Naive B cell (primary cell): ENCODE data around the gene NCF2. TPM values are rescaled to one million over a fixed set of nuclear protein-coding genes. Genes with fewer than 3 reads are reported as not detected.

Experiments
- ATAC-seq, 2 donors: fragments of 150-1000 bp; cut with Tn5 transposase; 2 replicates each; pipeline ENCODE4 v1.10.0; 2021; ENCODE audit warnings: low read depth in 2 of 2, mild to moderate bottlenecking in 2 of 2, moderate library complexity in 2 of 2
- DNase-seq: peaks from one replicate; pipeline ENCODE4 v3.0.0; 2022
- H3K27ac Mint-ChIP-seq, 6 donors: one replicate each; pipeline ENCODE4 v1.8.0; 2020 to 2022; ENCODE audit warnings: mild to moderate bottlenecking in 6 of 6, mixed read lengths in 6 of 6, moderate library complexity in 5 of 6, inconsistent platforms in 2 of 6
- H3K27me3 Mint-ChIP-seq, 3 donors: one replicate each; pipeline ENCODE4 v1.8.0; 2021 to 2022; ENCODE audit warnings: mixed read lengths in 3 of 3, mild to moderate bottlenecking in 1 of 3
- H3K36me3 Mint-ChIP-seq, 2 donors: one replicate each; pipeline ENCODE4 v1.8.0; 2020 to 2022; ENCODE audit warnings: mixed read lengths in 2 of 2, inconsistent platforms in 1 of 2, mild to moderate bottlenecking in 1 of 2
- H3K4me1 Mint-ChIP-seq, 3 donors: one replicate each; pipeline ENCODE4 v1.8.0; 2020 to 2022; ENCODE audit warnings: mixed read lengths in 3 of 3, inconsistent platforms in 1 of 3, mild to moderate bottlenecking in 1 of 3, moderate library complexity in 1 of 3
- H3K4me3 Mint-ChIP-seq, 8 donors: one replicate each; pipeline ENCODE4 v1.8.0; 2020 to 2022; ENCODE audit warnings: mild to moderate bottlenecking in 8 of 8, mixed read lengths in 8 of 8, moderate library complexity in 8 of 8, inconsistent platforms in 2 of 8
- H3K9me3 Mint-ChIP-seq, 7 donors: one replicate each; pipeline ENCODE4 v1.8.0; 2020 to 2022; ENCODE audit warnings: mixed read lengths in 7 of 7, mild to moderate bottlenecking in 5 of 7, inconsistent platforms in 2 of 7, moderate library complexity in 1 of 7
- polyA plus RNA-seq, 6 donors: library from polyadenylated mRNA; unstranded; fragments of 300-500 nt; fragmentation: Illumina TruSeq; gene quantifications; one replicate each; pipeline ENCODE4 v1.2.3, GENCODE V29; 2021; ENCODE audit warnings: low read depth in 6 of 6

Gene NCF2
- polyA plus RNA-seq, 6 donors from 2014 or later, result 5.6 to 11.0 (median 6.3) TPM; not detected in 1

GRCh38 chr1:183571678-183572268, 18.5 kb downstream of the NCF2 start:
- DNase-seq, result no peak
- Mint-ChIP-seq H3K9me3 (no peaks in the 10 kb centered on the region), H3K27ac (peak overlapping the region in 1 of 6 donors; percentile 13), H3K4me1 (peaks cover 18 to 28% (median 24%) of the 10 kb centered on the region in 3 donors), H3K36me3 (peaks cover 0 to 6% of the 10 kb centered on the region in 2 donors), H3K4me3 (no peak overlapping the region), H3K27me3 (no peaks in the 10 kb centered on the region)
- no peak for ATAC-seq

- H3K36me3 Mint-ChIP-seq, result peaks cover under 1 to 6% of the 10 kb centered on the region in 2 donors
- no peaks in the 10 kb centered on the region for H3K27me3 Mint-ChIP-seq
- no peak for ATAC-seq
- H3K4me3 Mint-ChIP-seq, result peak overlapping the region in 1 of 8 donors; percentile 65
- H3K27ac Mint-ChIP-seq, result peak overlapping the region in 1 of 6 donors; percentile 18
- peaks cover 23 to 36% (median 34%) of the 10 kb centered on the region in 3 donors for H3K4me1 Mint-ChIP-seq
- no peak for DNase-seq
- no peaks in the 10 kb centered on the region for H3K9me3 Mint-ChIP-seq
Observed at GRCh38 chr1:183570451-183570850, 19.8 kb downstream of the NCF2 start.

GRCh38 chr1:183569801-183570200, 20.5 kb downstream of the NCF2 start:
- Mint-ChIP-seq H3K4me1 (peaks cover 27 to 38% (median 34%) of the 10 kb centered on the region in 3 donors), H3K27me3 (no peaks in the 10 kb centered on the region), H3K36me3 (peaks cover 6% of the 10 kb centered on the region in 2 donors), H3K27ac (peak overlapping the region in 2 of 6 donors; percentile 12 to 37), H3K9me3 (no peaks in the 10 kb centered on the region), H3K4me3 (peak overlapping the region in 1 of 8 donors; percentile 7)
- ATAC-seq (no peak), DNase-seq (no peak)

GRCh38 chr1:183569141-183569540, 21.1 kb downstream of the NCF2 start:
- no peak overlapping the region for H3K4me3 Mint-ChIP-seq

GRCh38 chr1:183568176-183569021, 21.9 kb downstream of the NCF2 start:
- H3K4me1 Mint-ChIP-seq, result peaks cover 27 to 38% (median 34%) of the 10 kb centered on the region in 3 donors
- DNase-seq, result no peak
- no peaks in the 10 kb centered on the region for H3K9me3 Mint-ChIP-seq
- no peaks in the 10 kb centered on the region for H3K27me3 Mint-ChIP-seq
- peak overlapping the region; percentile 21 to 81 (median 74) for H3K27ac Mint-ChIP-seq
- H3K4me3 Mint-ChIP-seq, result peak overlapping the region in 4 of 8 donors; percentile 5 to 64 (median 28)
- ATAC-seq, result no peak
- H3K36me3 Mint-ChIP-seq, result peaks cover 0 to 6% of the 10 kb centered on the region in 2 donors

More at GRCh38 chr1:183569141-183569540, 21.1 kb downstream of the NCF2 start:
- ATAC-seq, result no peak
- no peak for DNase-seq
- Mint-ChIP-seq H3K9me3 (no peaks in the 10 kb centered on the region), H3K4me1 (peaks cover 27 to 38% (median 34%) of the 10 kb centered on the region in 3 donors), H3K27me3 (no peaks in the 10 kb centered on the region), H3K27ac (peak overlapping the region in 1 of 6 donors; percentile 57), H3K36me3 (peaks cover 0 to 6% of the 10 kb centered on the region in 2 donors)

- Mint-ChIP-seq H3K36me3 (peaks cover 0 to 6% of the 10 kb centered on the region in 2 donors), H3K27ac (peak overlapping the region in 5 of 6 donors; percentile 58 to 91 (median 73)), H3K9me3 (no peaks in the 10 kb centered on the region), H3K27me3 (no peaks in the 10 kb centered on the region), H3K4me3 (peak overlapping the region in 6 of 8 donors; percentile 0 to 64 (median 38)), H3K4me1 (peaks cover 27 to 38% (median 34%) of the 10 kb centered on the region in 3 donors)
- DNase-seq (peak; percentile 48), ATAC-seq (peak; percentile 85)
Observed at GRCh38 chr1:183567584-183567983, 22.7 kb downstream of the NCF2 start.

- Mint-ChIP-seq H3K27ac (no peak overlapping the region), H3K4me1 (peaks cover 27 to 38% (median 34%) of the 10 kb centered on the region in 3 donors), H3K9me3 (no peaks in the 10 kb centered on the region), H3K4me3 (no peak overlapping the region), H3K36me3 (peaks cover 0 to 6% of the 10 kb centered on the region in 2 donors), H3K27me3 (no peaks in the 10 kb centered on the region)
- DNase-seq (no peak), ATAC-seq (no peak)
Observed at GRCh38 chr1:183566026-183566425, 24.2 kb downstream of the NCF2 start.

- Mint-ChIP-seq H3K4me3 (peak overlapping the region in 1 of 8 donors; percentile 15), H3K4me1 (peaks cover 27 to 38% (median 34%) of the 10 kb centered on the region in 3 donors), H3K27ac (no peak overlapping the region)
Observed at GRCh38 chr1:183565261-183565660, 25.0 kb downstream of the NCF2 start.

GRCh38 chr1:183562701-183563100, 27.6 kb downstream of the NCF2 start:
- no peak for ATAC-seq
- Mint-ChIP-seq H3K27ac (no peak overlapping the region), H3K36me3 (peaks cover 0 to 6% of the 10 kb centered on the region in 2 donors), H3K9me3 (no peaks in the 10 kb centered on the region), H3K4me3 (no peak overlapping the region), H3K27me3 (no peaks in the 10 kb centered on the region), H3K4me1 (peaks cover 17 to 19% (median 18%) of the 10 kb centered on the region in 3 donors)
- DNase-seq, result no peak

More at GRCh38 chr1:183565261-183565660, 25.0 kb downstream of the NCF2 start:
- no peaks in the 10 kb centered on the region for H3K27me3 Mint-ChIP-seq
- DNase-seq, result no peak
- H3K9me3 Mint-ChIP-seq, result no peaks in the 10 kb centered on the region
- ATAC-seq, result no peak
- peaks cover 0 to 6% of the 10 kb centered on the region in 2 donors for H3K36me3 Mint-ChIP-seq

GRCh38 chr1:183559061-183559460, 31.2 kb downstream of the NCF2 start:
- no peaks in the 10 kb centered on the region for H3K27me3 Mint-ChIP-seq
- H3K4me3 Mint-ChIP-seq, result no peak overlapping the region
- H3K27ac Mint-ChIP-seq, result peak overlapping the region in 1 of 6 donors; percentile 52
- no peaks in the 10 kb centered on the region for H3K9me3 Mint-ChIP-seq
- peaks cover 9 to 17% (median 13%) of the 10 kb centered on the region in 3 donors for H3K4me1 Mint-ChIP-seq
- DNase-seq, result no peak
- H3K36me3 Mint-ChIP-seq, result no peaks in the 10 kb centered on the region
- ATAC-seq, result no peak

- ATAC-seq (peak; percentile 87 to 96), DNase-seq (peak; percentile 37)
- H3K4me3 Mint-ChIP-seq, result peak overlapping the region in 1 of 8 donors; percentile 60
- no peaks in the 10 kb centered on the region for H3K9me3 Mint-ChIP-seq
- peaks cover 9 to 22% (median 17%) of the 10 kb centered on the region in 3 donors for H3K4me1 Mint-ChIP-seq
- peak overlapping the region; percentile 7 to 88 (median 66) for H3K27ac Mint-ChIP-seq
- H3K27me3 Mint-ChIP-seq, result no peaks in the 10 kb centered on the region
- peaks cover 8 to 15% of the 10 kb centered on the region in 2 donors for H3K36me3 Mint-ChIP-seq
Observed at GRCh38 chr1:183554577-183554976, 35.7 kb downstream of the NCF2 start.

- Mint-ChIP-seq H3K9me3 (no peaks in the 10 kb centered on the region), H3K4me1 (peaks cover 9 to 22% (median 17%) of the 10 kb centered on the region in 3 donors)
Observed at GRCh38 chr1:183553764-183554163, 36.5 kb downstream of the NCF2 start.

GRCh38 chr1:183553331-183553730, 36.9 kb downstream of the NCF2 start:
- H3K27ac Mint-ChIP-seq, result peak overlapping the region in 3 of 6 donors; percentile 44 to 82 (median 54)
- no peak for ATAC-seq
- H3K27me3 Mint-ChIP-seq, result no peaks in the 10 kb centered on the region
- peaks cover 9 to 26% (median 17%) of the 10 kb centered on the region in 3 donors for H3K4me1 Mint-ChIP-seq
- DNase-seq, result no peak
- H3K36me3 Mint-ChIP-seq, result peaks cover 8 to 15% of the 10 kb centered on the region in 2 donors
- H3K9me3 Mint-ChIP-seq, result no peaks in the 10 kb centered on the region
- H3K4me3 Mint-ChIP-seq, result no peak overlapping the region

More at GRCh38 chr1:183553764-183554163, 36.5 kb downstream of the NCF2 start:
- DNase-seq, result no peak
- Mint-ChIP-seq H3K27me3 (no peaks in the 10 kb centered on the region), H3K36me3 (peaks cover 8 to 15% of the 10 kb centered on the region in 2 donors), H3K27ac (peak overlapping the region in 3 of 6 donors; percentile 44 to 79 (median 47)), H3K4me3 (peak overlapping the region in 1 of 8 donors; percentile 35)
- no peak for ATAC-seq
